ENCODE results near the gene KIRREL3. TPM values are rescaled to one million over a fixed set of nuclear protein-coding genes. Genes with fewer than 3 reads are reported as not detected.

Gene KIRREL3
- total RNA-seq, 5 donors from 2014 or later (not counting 1 experiment from before 2014, with no cell fraction given) = not detected

DNA sequence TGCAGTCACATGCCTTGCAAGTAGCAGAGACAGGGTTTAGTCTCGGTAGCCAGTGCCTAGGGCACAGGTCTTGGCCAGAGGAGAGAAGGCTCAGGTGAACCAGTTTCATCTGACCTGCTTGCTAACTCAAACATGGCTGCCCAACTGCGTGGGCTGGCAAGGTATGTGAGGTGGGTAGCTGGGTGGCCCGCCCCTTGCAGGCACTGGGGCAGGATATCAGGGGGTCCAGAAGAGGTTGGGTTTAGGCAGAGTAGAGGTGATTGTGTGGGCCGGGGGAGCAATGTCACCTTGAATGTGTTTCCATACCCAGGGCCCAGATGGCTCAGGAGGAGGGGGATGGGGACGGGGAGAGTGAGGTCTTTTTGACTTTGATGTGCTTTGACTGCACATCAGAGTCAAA, 607.4 kb downstream of the KIRREL3 start:
- Histone ChIP-seq H3K4me3 (ENCODE audit: control insufficient read depth in 1 of 2, extremely low read depth in 1 of 2, low read length in 1 of 2) (no peak overlapping the region), H3K9me3 (no peaks in the 10 kb centered on the region), H3K27me3 (replicated peaks in 1 of 2; ENCODE audit: control insufficient read depth in 2 of 2, extremely low read depth in 1 of 2, insufficient read depth in 2 of 2, low read length in 1 of 2) (no peaks in the 10 kb centered on the region), H3K36me3 (ENCODE audit: control insufficient read depth in 2 of 2, extremely low read depth in 1 of 2, insufficient read depth in 1 of 2, low read length in 1 of 2) (no peaks in the 10 kb centered on the region), H3K27ac (ENCODE audit: low read length) (no peak overlapping the region), H3K4me1 (ENCODE audit: control insufficient read depth in 1 of 2, extremely low read depth in 1 of 2, insufficient read depth in 2 of 2, low read length in 2 of 2) (no peaks in the 10 kb centered on the region)
- H3K36me3 Mint-ChIP-seq = no peaks in the 10 kb centered on the region
- peaks cover 3 to 6% (median 4%) of the 10 kb centered on the region in 3 donors for H3K4me1 Mint-ChIP-seq
- CTCF ChIA-PET = interaction anchor here in 1 of 2 donors (0.6 kb wide), 1 partner anchor 526 kb away, joined by 3 read pairs; no protein-coding TSS in a partner anchor
- no peaks in the 10 kb centered on the region for H3K27me3 Mint-ChIP-seq
- no peaks in the 10 kb centered on the region for H3K9me3 Mint-ChIP-seq
- POLR2A ChIA-PET = interaction anchor here in 1 of 2 donors (0.6 kb wide), 1 partner anchor 394 kb away, joined by 3 read pairs; no protein-coding TSS in a partner anchor
- 91% methylated on average over 4 of the region's 5 CpGs for WGBS (ENCODE audit: insufficient coverage)
- no peak for DNase-seq
- ATAC-seq (replicated peaks in 1 of 4) = no peak
- no peak overlapping the region for H3K4me3 Mint-ChIP-seq
- no peak overlapping the region for H3K27ac Mint-ChIP-seq

DNA sequence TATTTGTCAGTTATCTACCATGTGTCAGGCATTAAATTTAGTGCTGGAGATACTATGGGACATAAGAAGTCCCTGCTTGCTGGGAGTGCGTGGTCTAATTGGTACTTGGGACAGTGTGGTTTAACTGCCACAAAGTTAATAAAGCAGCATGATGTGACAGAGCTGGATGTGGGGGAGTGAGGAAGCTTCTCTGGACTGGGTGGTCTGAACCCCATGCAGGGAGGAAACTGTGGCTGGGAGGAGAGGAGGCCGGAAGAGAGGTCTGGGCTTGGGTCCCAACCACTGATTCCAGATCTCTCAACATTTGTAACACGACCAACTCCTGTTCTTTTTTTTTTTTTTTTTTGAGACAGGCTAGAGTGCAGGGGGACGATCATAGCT, 607.9 kb downstream of the KIRREL3 start:
- no peaks in the 10 kb centered on the region for H3K36me3 Mint-ChIP-seq
- Histone ChIP-seq H3K4me3 (ENCODE audit: control insufficient read depth in 1 of 2, extremely low read depth in 1 of 2, low read length in 1 of 2) (no peak overlapping the region), H3K27ac (ENCODE audit: low read length) (no peak overlapping the region), H3K9me3 (no peaks in the 10 kb centered on the region), H3K4me1 (ENCODE audit: control insufficient read depth in 1 of 2, extremely low read depth in 1 of 2, insufficient read depth in 2 of 2, low read length in 2 of 2) (no peaks in the 10 kb centered on the region), H3K27me3 (replicated peaks in 1 of 2; ENCODE audit: control insufficient read depth in 2 of 2, extremely low read depth in 1 of 2, insufficient read depth in 2 of 2, low read length in 1 of 2) (no peaks in the 10 kb centered on the region), H3K36me3 (ENCODE audit: control insufficient read depth in 2 of 2, extremely low read depth in 1 of 2, insufficient read depth in 1 of 2, low read length in 1 of 2) (no peaks in the 10 kb centered on the region)
- 0% methylated on average over 1 of the region's 4 CpGs for WGBS (ENCODE audit: insufficient coverage)
- ATAC-seq (replicated peaks in 1 of 4) = no peak
- H3K9me3 Mint-ChIP-seq = no peaks in the 10 kb centered on the region
- ChIA-PET POLR2A (no interaction called here), CTCF (interaction anchor here in 1 of 2 donors (0.6 kb wide), 1 partner anchor 525 kb away, joined by 3 read pairs; no protein-coding TSS in a partner anchor)
- H3K27me3 Mint-ChIP-seq = no peaks in the 10 kb centered on the region
- DNase-seq = no peak
- peaks cover 3 to 6% (median 4%) of the 10 kb centered on the region in 3 donors for H3K4me1 Mint-ChIP-seq
- H3K27ac Mint-ChIP-seq = no peak overlapping the region
- H3K4me3 Mint-ChIP-seq = no peak overlapping the region

DNA sequence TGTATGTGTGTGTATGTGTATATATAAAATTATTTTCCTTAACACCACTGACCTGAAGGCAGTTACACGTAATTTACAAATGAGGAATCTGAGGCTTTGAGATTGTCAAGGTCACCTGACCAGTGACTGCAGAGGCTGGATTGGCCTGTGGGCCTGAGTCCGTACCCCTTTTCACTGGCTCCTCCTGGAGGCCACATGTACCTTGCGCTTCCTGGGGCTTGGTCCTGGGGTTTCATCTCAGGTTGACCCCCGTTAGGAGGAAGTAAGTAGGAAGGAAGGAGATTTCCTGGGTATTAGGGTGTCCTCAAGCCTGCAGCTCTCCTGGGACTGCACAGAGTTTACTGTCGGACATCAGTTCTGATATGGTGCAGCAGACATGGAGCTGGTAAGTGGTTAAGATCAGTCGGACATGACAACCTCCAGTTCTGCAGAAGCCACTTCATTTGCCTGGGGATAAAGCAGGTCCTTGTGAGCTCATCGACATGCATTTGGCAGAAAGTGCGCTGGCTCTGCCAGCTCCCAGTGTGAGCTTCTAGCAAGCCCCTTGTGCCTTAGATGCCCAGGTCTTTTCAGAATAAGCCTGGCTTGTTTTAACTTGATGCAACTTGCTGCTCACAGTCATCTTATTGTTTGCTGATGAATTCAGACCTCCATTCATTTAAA, 608.5 kb downstream of the KIRREL3 start:
- DNase-seq = no peak
- 87% methylated on average over 8 of the region's 8 CpGs for WGBS (ENCODE audit: insufficient coverage)
- H3K27me3 ChIP-seq (replicated peaks in 1 of 2; ENCODE audit: control insufficient read depth in 2 of 2, extremely low read depth in 1 of 2, insufficient read depth in 2 of 2, low read length in 1 of 2) = no peaks in the 10 kb centered on the region
- no peak overlapping the region for H3K4me3 Mint-ChIP-seq
- H3K36me3 Mint-ChIP-seq = no peaks in the 10 kb centered on the region
- POLR2A ChIA-PET = no interaction called here
- H3K27ac Mint-ChIP-seq = no peak overlapping the region
- no peaks in the 10 kb centered on the region for H3K9me3 Mint-ChIP-seq
- no peak for ATAC-seq (replicated peaks in 1 of 4)
- no peaks in the 10 kb centered on the region for H3K27me3 Mint-ChIP-seq
- H3K36me3 ChIP-seq (ENCODE audit: control insufficient read depth in 2 of 2, extremely low read depth in 1 of 2, insufficient read depth in 1 of 2, low read length in 1 of 2) = no peaks in the 10 kb centered on the region
- CTCF ChIA-PET = no interaction called here
- H3K9me3 ChIP-seq = no peaks in the 10 kb centered on the region
- no peak overlapping the region for H3K27ac ChIP-seq (ENCODE audit: low read length)
- peaks cover 3 to 6% (median 4%) of the 10 kb centered on the region in 3 donors for H3K4me1 Mint-ChIP-seq
- no peak overlapping the region for H3K4me3 ChIP-seq (ENCODE audit: control insufficient read depth in 1 of 2, extremely low read depth in 1 of 2, low read length in 1 of 2)
- no peaks in the 10 kb centered on the region for H3K4me1 ChIP-seq (ENCODE audit: control insufficient read depth in 1 of 2, extremely low read depth in 1 of 2, insufficient read depth in 2 of 2, low read length in 2 of 2)

DNA sequence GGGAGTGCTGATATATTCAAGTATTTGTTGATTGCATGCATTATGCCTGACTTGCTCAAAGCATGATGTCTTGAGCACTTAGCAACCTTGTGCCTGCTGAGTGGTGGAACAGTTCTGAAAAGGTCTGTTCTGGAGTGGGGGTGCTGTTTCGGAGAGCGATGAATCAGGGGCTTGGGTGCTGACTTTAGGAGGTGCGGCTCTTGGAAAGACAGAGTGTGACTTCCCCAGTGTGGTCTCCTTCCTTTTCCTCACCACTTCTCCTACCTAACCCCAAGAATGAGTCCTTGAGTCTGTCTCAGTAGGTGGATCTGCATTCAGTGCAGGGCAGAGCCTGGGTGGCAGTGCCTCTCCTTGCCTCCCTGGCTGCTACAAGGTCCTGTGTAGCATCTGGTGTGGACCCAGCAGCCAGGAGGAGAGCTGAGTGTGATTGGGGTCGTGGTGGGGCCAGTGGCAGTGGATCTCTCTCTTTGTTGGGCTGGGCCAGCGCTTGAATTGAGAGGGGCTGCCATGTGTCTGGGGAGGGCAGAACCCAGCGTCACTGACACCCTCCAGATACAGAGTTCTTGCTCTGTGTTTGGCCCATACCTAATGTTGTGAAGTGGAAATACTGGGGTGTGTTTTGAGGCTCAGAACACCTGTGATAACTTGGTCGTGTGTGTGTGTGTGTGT, 609.1 kb downstream of the KIRREL3 start:
- POLR2A ChIA-PET = no interaction called here
- WGBS (ENCODE audit: insufficient coverage) = 78% methylated on average over 3 of the region's 7 CpGs
- DNase-seq = no peak

GRCh38 chr11:126390272-126390867, 610.2 kb downstream of the KIRREL3 start:
- Mint-ChIP-seq H3K27me3 (no peaks in the 10 kb centered on the region), H3K9me3 (no peaks in the 10 kb centered on the region), H3K4me3 (no peak overlapping the region), H3K27ac (no peak overlapping the region), H3K4me1 (peaks cover 4 to 14% (median 6%) of the 10 kb centered on the region in 3 donors), H3K36me3 (no peaks in the 10 kb centered on the region)
- ATAC-seq (replicated peaks in 1 of 4) (no peak), DNase-seq (no peak)
- Histone ChIP-seq H3K9me3 (no peaks in the 10 kb centered on the region), H3K27me3 (replicated peaks in 1 of 2; ENCODE audit: control insufficient read depth in 2 of 2, extremely low read depth in 1 of 2, insufficient read depth in 2 of 2, low read length in 1 of 2) (no peaks in the 10 kb centered on the region), H3K27ac (ENCODE audit: low read length) (no peak overlapping the region), H3K4me3 (ENCODE audit: control insufficient read depth in 1 of 2, extremely low read depth in 1 of 2, low read length in 1 of 2) (no peak overlapping the region), H3K36me3 (ENCODE audit: control insufficient read depth in 2 of 2, extremely low read depth in 1 of 2, insufficient read depth in 1 of 2, low read length in 1 of 2) (no peaks in the 10 kb centered on the region), H3K4me1 (ENCODE audit: control insufficient read depth in 1 of 2, extremely low read depth in 1 of 2, insufficient read depth in 2 of 2, low read length in 2 of 2) (no peaks in the 10 kb centered on the region)
- WGBS (ENCODE audit: insufficient coverage) = no CpG with 5 or more reads among the region's 5 CpGs
- ChIA-PET CTCF (no interaction called here), POLR2A (no interaction called here)

More for the DNA sequence above, 609.1 kb downstream of the KIRREL3 start:
- no peak overlapping the region for H3K27ac ChIP-seq (ENCODE audit: low read length)
- no peaks in the 10 kb centered on the region for H3K4me1 ChIP-seq (ENCODE audit: control insufficient read depth in 1 of 2, extremely low read depth in 1 of 2, insufficient read depth in 2 of 2, low read length in 2 of 2)
- no peak overlapping the region for H3K4me3 ChIP-seq (ENCODE audit: control insufficient read depth in 1 of 2, extremely low read depth in 1 of 2, low read length in 1 of 2)
- CTCF ChIA-PET = no interaction called here
- ATAC-seq (replicated peaks in 1 of 4) = no peak
- no peak overlapping the region for H3K4me3 Mint-ChIP-seq
- no peaks in the 10 kb centered on the region for H3K36me3 ChIP-seq (ENCODE audit: control insufficient read depth in 2 of 2, extremely low read depth in 1 of 2, insufficient read depth in 1 of 2, low read length in 1 of 2)
- H3K36me3 Mint-ChIP-seq = no peaks in the 10 kb centered on the region
- H3K9me3 Mint-ChIP-seq = no peaks in the 10 kb centered on the region
- H3K4me1 Mint-ChIP-seq = peaks cover 3 to 9% (median 4%) of the 10 kb centered on the region in 3 donors
- no peaks in the 10 kb centered on the region for H3K27me3 ChIP-seq (replicated peaks in 1 of 2; ENCODE audit: control insufficient read depth in 2 of 2, extremely low read depth in 1 of 2, insufficient read depth in 2 of 2, low read length in 1 of 2)
- H3K27ac Mint-ChIP-seq = no peak overlapping the region
- no peaks in the 10 kb centered on the region for H3K9me3 ChIP-seq
- no peaks in the 10 kb centered on the region for H3K27me3 Mint-ChIP-seq

GRCh38 chr11:126387857-126388256, 612.7 kb downstream of the KIRREL3 start:
- Histone ChIP-seq H3K27ac (ENCODE audit: low read length) (no peak overlapping the region), H3K27me3 (replicated peaks in 1 of 2; ENCODE audit: control insufficient read depth in 2 of 2, extremely low read depth in 1 of 2, insufficient read depth in 2 of 2, low read length in 1 of 2) (no peaks in the 10 kb centered on the region), H3K36me3 (ENCODE audit: control insufficient read depth in 2 of 2, extremely low read depth in 1 of 2, insufficient read depth in 1 of 2, low read length in 1 of 2) (no peaks in the 10 kb centered on the region), H3K4me1 (ENCODE audit: control insufficient read depth in 1 of 2, extremely low read depth in 1 of 2, insufficient read depth in 2 of 2, low read length in 2 of 2) (no peaks in the 10 kb centered on the region), H3K4me3 (ENCODE audit: control insufficient read depth in 1 of 2, extremely low read depth in 1 of 2, low read length in 1 of 2) (no peak overlapping the region), H3K9me3 (no peaks in the 10 kb centered on the region)
- Mint-ChIP-seq H3K36me3 (no peaks in the 10 kb centered on the region), H3K27me3 (no peaks in the 10 kb centered on the region), H3K4me3 (no peak overlapping the region), H3K4me1 (peaks cover 4 to 13% (median 6%) of the 10 kb centered on the region in 3 donors), H3K27ac (no peak overlapping the region), H3K9me3 (no peaks in the 10 kb centered on the region)
- WGBS (ENCODE audit: insufficient coverage) = no CpG with 5 or more reads among the region's 5 CpGs
- ChIA-PET CTCF (no interaction called here), POLR2A (no interaction called here)
- ATAC-seq (replicated peaks in 1 of 4) = no peak
- DNase-seq = no peak
